Measurements from ENCODE around the gene ACSBG1.

- TF ChIP-seq CTCF (IDR thresholded peaks at IDR 0.05) (no peak), POLR2A (IDR thresholded peaks at IDR 0.05) (no peak)
Measured at GRCh38 chr15:78265137-78265460, 30.7 kb upstream of the ACSBG1 start.

All from esophagus squamous epithelium (tissue), 4 donors.